ENCODE results near the gene SMYD3.

DNA sequence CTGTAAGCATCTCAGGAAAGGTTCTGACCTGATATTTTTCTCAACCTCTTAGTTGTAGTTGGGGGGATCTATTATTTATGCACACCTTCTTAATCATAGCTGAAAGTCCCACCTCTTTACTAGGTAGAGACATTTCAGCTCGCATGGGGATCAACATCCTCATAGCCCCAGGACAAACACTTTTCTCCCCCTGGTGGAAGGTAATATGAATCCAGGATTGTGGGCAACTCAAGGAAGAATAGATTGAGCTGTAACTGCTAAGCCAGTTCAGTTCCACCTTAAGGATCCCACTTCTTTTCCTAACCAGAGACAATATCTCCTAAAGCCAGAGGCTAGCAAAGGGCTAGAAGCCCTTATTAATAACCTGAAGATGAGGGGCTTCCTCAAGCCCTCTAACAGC is 25.4 kb upstream of the SMYD3 start:
- TF ChIP-seq CTCF (IDR thresholded peaks at IDR 0.05) = no peak
- no peak for TF ChIP-seq POLR2A (IDR thresholded peaks at IDR 0.05)
